Trophoblast cell (in vitro differentiated cells and primary cell): ENCODE results near the gene TRIM5.
A peak's percentile ranks its signal among the peaks of the same experiment; 100 is the strongest.
"Not testable (repeated sequence)": the region's sequence is repeated elsewhere in the genome, so short reads cannot be mapped to it uniquely, and the experiment has no call there.

Source experiments
- DNase-seq, 2 donors: peaks; one replicate each; pipeline ENCODE4 v3.0.0-alpha.2; 2016
- H2AFZ ChIP-seq: 2 replicates; pipeline ENCODE4 v1.6.1; 2013; ENCODE audit warnings: low read length, moderate library complexity, mild to moderate bottlenecking; ENCODE audit not compliant: insufficient read depth, poor library complexity
- H2AK5ac ChIP-seq: 2 replicates; pipeline ENCODE4 v1.6.1; 2013; ENCODE audit warnings: mild to moderate bottlenecking, low read length
- H2BK120ac ChIP-seq: 2 replicates; pipeline ENCODE4 v1.6.1; 2013; ENCODE audit warnings: low read length, mild to moderate bottlenecking, moderate library complexity; ENCODE audit not compliant: insufficient read depth, poor library complexity
- H2BK12ac ChIP-seq: 2 replicates; pipeline ENCODE4 v1.6.1; 2013; ENCODE audit warnings: mild to moderate bottlenecking, low read length, moderate library complexity
- H2BK5ac ChIP-seq: 2 replicates; pipeline ENCODE4 v1.6.1; 2013; ENCODE audit warnings: low read length, low read depth, moderate library complexity, mild to moderate bottlenecking; ENCODE audit not compliant: poor library complexity
- H3K14ac ChIP-seq: 2 replicates; pipeline ENCODE4 v1.6.1; 2013; ENCODE audit warnings: mild to moderate bottlenecking, low read length
- H3K18ac ChIP-seq: 2 replicates; pipeline ENCODE4 v1.6.1; 2013; ENCODE audit warnings: mild to moderate bottlenecking, low read length
- H3K23ac ChIP-seq: 2 replicates; pipeline ENCODE4 v1.6.1; 2013; ENCODE audit warnings: low read length
- H3K27ac ChIP-seq: 2 replicates; pipeline ENCODE4 v1.5.1; 2013; ENCODE audit warnings: low read depth, mild to moderate bottlenecking, inconsistent platforms, low read length, moderate library complexity
- H3K27me3 ChIP-seq: 2 replicates; pipeline ENCODE4 v1.6.1; 2013; ENCODE audit warnings: inconsistent platforms, mild to moderate bottlenecking, low read length, moderate library complexity; ENCODE audit not compliant: insufficient read depth
- H3K36me3 ChIP-seq, 2 experiments: 1 replicate in 1 of 2; 2 replicates in 1 of 2; pipeline ENCODE4 v1.6.1; 2013; ENCODE audit warnings: low read length in 2 of 2, mild to moderate bottlenecking in 2 of 2, moderate library complexity in 1 of 2; ENCODE audit not compliant: insufficient read depth in 2 of 2, control insufficient read depth in 1 of 2
- H3K4ac ChIP-seq: 2 replicates; pipeline ENCODE4 v1.6.1; 2013; ENCODE audit warnings: low read depth, mild to moderate bottlenecking, low read length, moderate library complexity
- H3K4me1 ChIP-seq, 2 experiments: 1 replicate in 1 of 2; 2 replicates in 1 of 2; pipeline ENCODE4 v1.6.1; 2013; ENCODE audit warnings: low read length in 2 of 2, mild to moderate bottlenecking in 2 of 2, moderate library complexity in 1 of 2; ENCODE audit not compliant: insufficient read depth in 2 of 2, control insufficient read depth in 1 of 2
- H3K4me2 ChIP-seq: 2 replicates; pipeline ENCODE4 v1.6.1; 2013; ENCODE audit warnings: inconsistent platforms, mild to moderate bottlenecking, low read length, moderate library complexity
- H3K4me3 ChIP-seq: 2 replicates; pipeline ENCODE4 v1.5.1; 2013; ENCODE audit warnings: mild to moderate bottlenecking, low read depth, low read length, inconsistent platforms
- H3K79me1 ChIP-seq: one replicate; pipeline ENCODE4 v1.6.1; 2013; ENCODE audit warnings: low read length
- H3K79me2 ChIP-seq: 2 replicates; pipeline ENCODE4 v1.6.1; 2013; ENCODE audit warnings: low read length, mild to moderate bottlenecking; ENCODE audit not compliant: control insufficient read depth, insufficient read depth, poor library complexity
- H3K9ac ChIP-seq: 2 replicates; pipeline ENCODE4 v1.6.1; 2013; ENCODE audit warnings: mild to moderate bottlenecking, low read length
- H3K9me3 ChIP-seq: 2 replicates; pipeline ENCODE4 v1.6.1; 2013; ENCODE audit warnings: low read depth, mild to moderate bottlenecking, control low read depth, inconsistent platforms, low read length; ENCODE audit not compliant: insufficient read depth
- H4K12ac ChIP-seq: 2 replicates; pipeline ENCODE4 v1.6.1; 2013; ENCODE audit warnings: low read depth, mild to moderate bottlenecking, low read length, moderate library complexity
- H4K8ac ChIP-seq: 2 replicates; pipeline ENCODE4 v1.6.1; 2013; ENCODE audit warnings: low read depth, mild to moderate bottlenecking, low read length, moderate library complexity
- H4K91ac ChIP-seq: one replicate; pipeline ENCODE4 v1.6.1; 2013; ENCODE audit warnings: low read depth, mild to moderate bottlenecking, low read length, moderate library complexity
- WGBS: extraction: QIAGEN DNeasy Blood & Tissue Kit; methylation state at CpG from one replicate; pipeline ENCODE4 v1.1.7; 2013; ENCODE audit warnings: missing lambda C conversion rate; ENCODE audit not compliant: insufficient read length, insufficient coverage; ENCODE audit errors: extremely low coverage; 5-methylcytosine and 5-hydroxymethylcytosine counted together

TRIM5 gene

DNA sequence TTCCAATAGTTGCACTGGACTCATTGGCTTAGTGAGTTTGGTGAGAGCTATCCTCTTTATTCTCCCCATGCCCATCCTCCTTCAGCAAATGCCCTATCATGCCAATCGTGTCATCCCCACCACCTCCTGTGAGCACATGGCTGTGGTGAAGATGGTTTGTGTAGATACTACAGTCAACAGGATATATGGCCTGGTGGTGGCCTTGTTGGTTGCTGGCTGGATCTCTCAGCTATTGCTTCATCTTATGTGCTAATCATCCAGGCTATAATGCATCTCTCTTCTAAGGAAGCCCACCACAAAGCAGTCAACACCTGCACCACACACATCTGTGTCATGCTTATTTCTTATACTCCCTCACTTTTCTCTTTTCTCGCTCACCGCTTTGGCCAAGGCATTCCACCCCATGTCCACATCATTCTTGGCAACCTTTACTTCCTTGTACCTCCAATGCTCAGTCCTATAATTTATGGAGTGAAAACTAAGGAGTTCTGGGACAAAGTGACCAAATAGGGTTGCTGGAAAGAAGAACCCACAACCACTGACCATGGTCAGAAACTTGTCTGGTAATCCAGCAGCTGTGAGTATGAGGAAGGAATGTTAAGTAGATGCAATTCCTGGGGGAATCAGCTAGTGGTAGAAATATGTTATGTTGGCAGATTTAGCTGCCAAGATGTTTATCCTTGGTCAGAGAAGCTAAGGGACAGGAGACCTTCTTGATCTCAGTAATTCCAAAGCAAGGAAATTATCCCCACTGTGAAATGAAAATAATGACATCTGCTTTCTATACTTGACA, 35.0 kb upstream of the TRIM5 start:
- Histone ChIP-seq H3K4me1 (no peaks in the 10 kb centered on the region), H3K36me3 (no peaks in the 10 kb centered on the region), H2BK5ac (no peak overlapping the region), H3K4ac (no peak overlapping the region), H3K23ac (no peak overlapping the region), H3K79me2 (no peaks in the 10 kb centered on the region), H3K14ac (no peak overlapping the region), H4K12ac (no peak overlapping the region), H3K4me2 (no peak overlapping the region), H2AFZ (no peak overlapping the region), H3K18ac (no peak overlapping the region), H3K4me3 (no peak overlapping the region), H3K27ac (no peak overlapping the region), H4K91ac (no peak overlapping the region), H3K79me1 (no peaks in the 10 kb centered on the region), H4K8ac (no peak overlapping the region), H3K9ac (no peak overlapping the region), H2BK12ac (no peak overlapping the region), H2BK120ac (no peak overlapping the region), H2AK5ac (no peak overlapping the region), H3K27me3 (no peaks in the 10 kb centered on the region), H3K9me3 (no peaks in the 10 kb centered on the region)
- DNase-seq = peak in 1 of 2 donors; percentile 36
- no CpG with 5 or more reads among the region's 3 CpGs for WGBS

DNA sequence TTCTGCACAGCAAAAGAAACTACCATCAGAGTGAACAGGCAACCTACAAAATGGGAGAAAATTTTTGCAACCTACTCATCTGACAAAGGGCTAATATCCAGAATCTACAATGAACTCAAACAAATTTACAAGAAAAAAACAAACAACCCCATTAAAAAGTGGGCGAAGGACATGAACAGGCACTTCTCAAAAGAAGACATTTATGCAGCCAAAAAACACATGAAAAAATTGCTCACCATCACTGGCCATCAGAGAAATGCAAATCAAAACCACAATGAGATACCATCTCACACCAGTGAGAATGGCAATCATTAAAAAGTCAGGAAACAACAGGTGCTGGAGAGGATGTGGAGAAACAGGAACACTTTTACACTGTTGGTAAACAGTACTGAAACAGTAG, 31.6 kb upstream of the TRIM5 start:
- H2AFZ ChIP-seq, H3K18ac ChIP-seq, H3K4me1 ChIP-seq, H2BK12ac ChIP-seq, H3K4ac ChIP-seq, H3K9me3 ChIP-seq, H3K23ac ChIP-seq, H3K14ac ChIP-seq, H3K4me3 ChIP-seq, H4K12ac ChIP-seq, H3K36me3 ChIP-seq, H3K27ac ChIP-seq, H3K27me3 ChIP-seq, H2BK120ac ChIP-seq, H3K4me2 ChIP-seq, DNase-seq, H2AK5ac ChIP-seq, H4K91ac ChIP-seq, H2BK5ac ChIP-seq, H3K79me1 ChIP-seq, H4K8ac ChIP-seq, H3K9ac ChIP-seq, H3K79me2 ChIP-seq: not testable (repeated sequence)
- no CpG with 5 or more reads among the region's 1 CpG for WGBS

DNA sequence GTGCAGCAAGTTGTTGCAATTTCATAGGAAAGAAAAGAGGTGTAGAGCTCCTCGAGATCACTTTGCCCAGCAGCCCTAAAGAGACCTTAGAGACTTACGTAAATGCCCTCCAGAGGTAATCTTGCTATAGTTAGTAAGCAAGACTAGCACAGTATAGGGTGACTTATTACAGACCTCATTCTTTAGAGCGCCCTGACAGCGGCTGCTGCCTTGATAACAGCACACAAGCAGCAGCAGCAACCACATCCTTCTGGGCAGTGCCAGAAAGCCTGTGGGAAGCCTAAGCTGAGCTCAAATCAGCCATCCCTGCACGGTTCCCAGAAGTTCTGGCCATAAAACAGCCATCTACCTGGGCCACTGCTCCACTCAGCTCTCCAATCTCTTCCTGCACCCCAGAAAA, 28.8 kb upstream of the TRIM5 start:
- Histone ChIP-seq H4K12ac (no peak overlapping the region), H3K79me2 (no peaks in the 10 kb centered on the region), H3K4ac (no peak overlapping the region), H3K23ac (no peak overlapping the region), H3K79me1 (no peaks in the 10 kb centered on the region), H3K4me3 (no peak overlapping the region), H3K4me2 (no peak overlapping the region), H3K27ac (no peak overlapping the region), H2AK5ac (no peak overlapping the region), H3K9me3 (no peaks in the 10 kb centered on the region), H4K91ac (no peak overlapping the region), H3K9ac (peak overlapping the region; percentile 20), H3K18ac (no peak overlapping the region), H3K14ac (no peak overlapping the region), H3K36me3 (no peaks in the 10 kb centered on the region), H2BK120ac (no peak overlapping the region), H2AFZ (no peak overlapping the region), H2BK5ac (no peak overlapping the region), H4K8ac (no peak overlapping the region), H2BK12ac (no peak overlapping the region), H3K4me1 (no peaks in the 10 kb centered on the region), H3K27me3 (no peaks in the 10 kb centered on the region)
- DNase-seq = no peak
- WGBS = no CpG with 5 or more reads among the region's 5 CpGs

DNA sequence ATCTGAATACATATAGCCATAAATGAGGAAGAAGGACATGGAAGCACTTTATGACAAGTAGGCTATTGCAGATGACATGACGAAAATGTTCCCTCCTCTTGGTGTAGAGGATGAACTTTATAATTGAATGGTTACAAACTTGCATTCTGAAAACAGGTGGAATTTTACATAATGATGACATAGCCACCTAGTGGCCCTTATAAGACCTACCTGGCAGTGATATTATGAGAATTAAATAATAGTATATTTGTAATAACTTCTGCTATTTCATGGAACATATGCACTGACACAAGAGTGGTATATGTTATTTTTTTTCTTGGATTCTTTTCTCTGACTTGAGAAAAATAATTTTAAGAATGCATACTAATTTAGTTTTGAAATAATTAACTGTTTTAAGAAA, 27.6 kb upstream of the TRIM5 start:
- Histone ChIP-seq H3K79me2 (no peaks in the 10 kb centered on the region), H3K27me3 (no peaks in the 10 kb centered on the region), H3K79me1 (no peaks in the 10 kb centered on the region), H3K36me3 (no peaks in the 10 kb centered on the region), H3K27ac (no peak overlapping the region), H3K9me3 (no peaks in the 10 kb centered on the region), H2BK120ac (no peak overlapping the region), H3K4me2 (no peak overlapping the region), H3K9ac (no peak overlapping the region), H4K12ac (no peak overlapping the region), H3K14ac (no peak overlapping the region), H3K23ac (no peak overlapping the region), H4K8ac (no peak overlapping the region), H3K4me3 (no peak overlapping the region), H2AK5ac (no peak overlapping the region), H2BK12ac (no peak overlapping the region), H3K18ac (no peak overlapping the region), H2AFZ (no peak overlapping the region), H3K4ac (no peak overlapping the region), H2BK5ac (no peak overlapping the region), H3K4me1 (no peaks in the 10 kb centered on the region), H4K91ac (no peak overlapping the region)
- WGBS = no CpG with 5 or more reads among the region's 1 CpG
- DNase-seq = peak in 1 of 2 donors; percentile 31
